C4-2B (cell line): Measurements from ENCODE around the gene KRTAP19-8.

Experiments
- ZFX ChIP-seq: fragments of 450-650 bp; IDR thresholded peaks from 2 replicates; pipeline ENCODE4 v1.6.1; 2017
- TF ChIP-seq, protein P1 (sequence below): fragments of 450-650 bp; conservative IDR thresholded peaks from 2 replicates; pipeline ENCODE4 v1.5.1; 2017; ENCODE audit warnings: mild to moderate bottlenecking

DNA sequence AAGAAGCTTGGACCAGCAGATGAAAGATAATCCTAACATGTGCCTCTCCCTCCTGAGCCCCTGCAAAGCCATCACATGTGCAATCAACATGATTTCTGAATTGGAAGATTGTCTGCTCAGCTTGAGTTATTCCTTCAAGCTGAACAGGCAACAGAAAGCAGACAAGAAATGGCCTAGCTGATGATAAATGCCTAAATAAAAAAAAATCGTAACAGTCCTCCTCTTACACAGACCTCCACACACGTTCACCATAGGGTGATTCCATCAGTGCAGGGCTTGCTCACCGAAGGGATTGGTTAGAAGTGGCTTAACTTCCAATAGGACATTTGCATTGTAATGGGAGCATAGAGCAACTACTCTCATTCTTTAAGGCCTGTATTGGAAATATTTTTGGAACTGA is 14.6 kb downstream of the KRTAP19-8 start:
- TF ChIP-seq, protein P1, sequence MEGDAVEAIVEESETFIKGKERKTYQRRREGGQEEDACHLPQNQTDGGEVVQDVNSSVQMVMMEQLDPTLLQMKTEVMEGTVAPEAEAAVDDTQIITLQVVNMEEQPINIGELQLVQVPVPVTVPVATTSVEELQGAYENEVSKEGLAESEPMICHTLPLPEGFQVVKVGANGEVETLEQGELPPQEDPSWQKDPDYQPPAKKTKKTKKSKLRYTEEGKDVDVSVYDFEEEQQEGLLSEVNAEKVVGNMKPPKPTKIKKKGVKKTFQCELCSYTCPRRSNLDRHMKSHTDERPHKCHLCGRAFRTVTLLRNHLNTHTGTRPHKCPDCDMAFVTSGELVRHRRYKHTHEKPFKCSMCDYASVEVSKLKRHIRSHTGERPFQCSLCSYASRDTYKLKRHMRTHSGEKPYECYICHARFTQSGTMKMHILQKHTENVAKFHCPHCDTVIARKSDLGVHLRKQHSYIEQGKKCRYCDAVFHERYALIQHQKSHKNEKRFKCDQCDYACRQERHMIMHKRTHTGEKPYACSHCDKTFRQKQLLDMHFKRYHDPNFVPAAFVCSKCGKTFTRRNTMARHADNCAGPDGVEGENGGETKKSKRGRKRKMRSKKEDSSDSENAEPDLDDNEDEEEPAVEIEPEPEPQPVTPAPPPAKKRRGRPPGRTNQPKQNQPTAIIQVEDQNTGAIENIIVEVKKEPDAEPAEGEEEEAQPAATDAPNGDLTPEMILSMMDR: no peak
- TF ChIP-seq ZFX: no peak
